ENCODE data around the gene ARHGAP19. TPM values are rescaled to one million over a fixed set of nuclear protein-coding genes. Genes with fewer than 3 reads are reported as not detected.

ARHGAP19 gene
- total and polyA plus RNA-seq, 2 of the 8 experiments (the other 6 are each of a cell fraction or from before 2014, with no cell fraction given) = 13.3 to 32.1 TPM

DNA sequence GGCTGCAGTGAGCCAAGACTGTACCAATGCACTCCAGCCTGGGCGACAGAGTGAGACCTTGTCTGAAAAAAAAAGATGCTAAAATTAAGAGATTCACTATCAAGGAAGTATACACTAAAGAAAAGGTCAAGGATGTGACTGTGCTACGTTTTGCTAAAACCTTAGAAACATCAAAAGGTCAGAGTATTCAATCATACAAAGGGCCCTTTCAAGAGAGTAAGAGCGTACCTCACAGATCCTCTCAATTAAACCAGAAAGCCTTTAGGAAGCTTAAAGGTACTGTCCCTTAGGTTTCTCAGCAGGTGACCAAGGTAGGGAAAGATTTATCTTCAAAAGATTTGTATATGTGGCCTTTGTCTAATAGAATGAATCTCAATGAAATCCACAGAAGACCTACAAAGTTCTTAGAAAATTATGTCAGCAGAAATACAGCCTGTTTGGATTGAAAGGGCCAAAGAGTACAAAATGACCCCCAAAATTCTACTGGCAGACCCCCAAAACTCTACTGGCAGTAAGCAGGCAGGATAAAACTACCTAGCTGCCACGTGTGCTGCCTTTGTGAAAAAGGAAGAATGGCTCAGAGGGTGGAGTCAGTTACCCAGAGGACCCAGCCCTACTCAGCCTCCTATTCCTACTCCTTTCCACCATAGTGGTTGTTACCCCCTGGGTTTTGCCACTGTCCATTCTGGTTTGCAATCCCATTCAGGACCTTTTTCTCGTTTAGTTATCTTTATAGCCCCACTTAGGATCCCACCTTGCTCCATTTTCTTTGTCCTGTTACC lies 36.7 kb downstream of the ARHGAP19 start (continued):
- TF ChIP-seq, protein P1, sequence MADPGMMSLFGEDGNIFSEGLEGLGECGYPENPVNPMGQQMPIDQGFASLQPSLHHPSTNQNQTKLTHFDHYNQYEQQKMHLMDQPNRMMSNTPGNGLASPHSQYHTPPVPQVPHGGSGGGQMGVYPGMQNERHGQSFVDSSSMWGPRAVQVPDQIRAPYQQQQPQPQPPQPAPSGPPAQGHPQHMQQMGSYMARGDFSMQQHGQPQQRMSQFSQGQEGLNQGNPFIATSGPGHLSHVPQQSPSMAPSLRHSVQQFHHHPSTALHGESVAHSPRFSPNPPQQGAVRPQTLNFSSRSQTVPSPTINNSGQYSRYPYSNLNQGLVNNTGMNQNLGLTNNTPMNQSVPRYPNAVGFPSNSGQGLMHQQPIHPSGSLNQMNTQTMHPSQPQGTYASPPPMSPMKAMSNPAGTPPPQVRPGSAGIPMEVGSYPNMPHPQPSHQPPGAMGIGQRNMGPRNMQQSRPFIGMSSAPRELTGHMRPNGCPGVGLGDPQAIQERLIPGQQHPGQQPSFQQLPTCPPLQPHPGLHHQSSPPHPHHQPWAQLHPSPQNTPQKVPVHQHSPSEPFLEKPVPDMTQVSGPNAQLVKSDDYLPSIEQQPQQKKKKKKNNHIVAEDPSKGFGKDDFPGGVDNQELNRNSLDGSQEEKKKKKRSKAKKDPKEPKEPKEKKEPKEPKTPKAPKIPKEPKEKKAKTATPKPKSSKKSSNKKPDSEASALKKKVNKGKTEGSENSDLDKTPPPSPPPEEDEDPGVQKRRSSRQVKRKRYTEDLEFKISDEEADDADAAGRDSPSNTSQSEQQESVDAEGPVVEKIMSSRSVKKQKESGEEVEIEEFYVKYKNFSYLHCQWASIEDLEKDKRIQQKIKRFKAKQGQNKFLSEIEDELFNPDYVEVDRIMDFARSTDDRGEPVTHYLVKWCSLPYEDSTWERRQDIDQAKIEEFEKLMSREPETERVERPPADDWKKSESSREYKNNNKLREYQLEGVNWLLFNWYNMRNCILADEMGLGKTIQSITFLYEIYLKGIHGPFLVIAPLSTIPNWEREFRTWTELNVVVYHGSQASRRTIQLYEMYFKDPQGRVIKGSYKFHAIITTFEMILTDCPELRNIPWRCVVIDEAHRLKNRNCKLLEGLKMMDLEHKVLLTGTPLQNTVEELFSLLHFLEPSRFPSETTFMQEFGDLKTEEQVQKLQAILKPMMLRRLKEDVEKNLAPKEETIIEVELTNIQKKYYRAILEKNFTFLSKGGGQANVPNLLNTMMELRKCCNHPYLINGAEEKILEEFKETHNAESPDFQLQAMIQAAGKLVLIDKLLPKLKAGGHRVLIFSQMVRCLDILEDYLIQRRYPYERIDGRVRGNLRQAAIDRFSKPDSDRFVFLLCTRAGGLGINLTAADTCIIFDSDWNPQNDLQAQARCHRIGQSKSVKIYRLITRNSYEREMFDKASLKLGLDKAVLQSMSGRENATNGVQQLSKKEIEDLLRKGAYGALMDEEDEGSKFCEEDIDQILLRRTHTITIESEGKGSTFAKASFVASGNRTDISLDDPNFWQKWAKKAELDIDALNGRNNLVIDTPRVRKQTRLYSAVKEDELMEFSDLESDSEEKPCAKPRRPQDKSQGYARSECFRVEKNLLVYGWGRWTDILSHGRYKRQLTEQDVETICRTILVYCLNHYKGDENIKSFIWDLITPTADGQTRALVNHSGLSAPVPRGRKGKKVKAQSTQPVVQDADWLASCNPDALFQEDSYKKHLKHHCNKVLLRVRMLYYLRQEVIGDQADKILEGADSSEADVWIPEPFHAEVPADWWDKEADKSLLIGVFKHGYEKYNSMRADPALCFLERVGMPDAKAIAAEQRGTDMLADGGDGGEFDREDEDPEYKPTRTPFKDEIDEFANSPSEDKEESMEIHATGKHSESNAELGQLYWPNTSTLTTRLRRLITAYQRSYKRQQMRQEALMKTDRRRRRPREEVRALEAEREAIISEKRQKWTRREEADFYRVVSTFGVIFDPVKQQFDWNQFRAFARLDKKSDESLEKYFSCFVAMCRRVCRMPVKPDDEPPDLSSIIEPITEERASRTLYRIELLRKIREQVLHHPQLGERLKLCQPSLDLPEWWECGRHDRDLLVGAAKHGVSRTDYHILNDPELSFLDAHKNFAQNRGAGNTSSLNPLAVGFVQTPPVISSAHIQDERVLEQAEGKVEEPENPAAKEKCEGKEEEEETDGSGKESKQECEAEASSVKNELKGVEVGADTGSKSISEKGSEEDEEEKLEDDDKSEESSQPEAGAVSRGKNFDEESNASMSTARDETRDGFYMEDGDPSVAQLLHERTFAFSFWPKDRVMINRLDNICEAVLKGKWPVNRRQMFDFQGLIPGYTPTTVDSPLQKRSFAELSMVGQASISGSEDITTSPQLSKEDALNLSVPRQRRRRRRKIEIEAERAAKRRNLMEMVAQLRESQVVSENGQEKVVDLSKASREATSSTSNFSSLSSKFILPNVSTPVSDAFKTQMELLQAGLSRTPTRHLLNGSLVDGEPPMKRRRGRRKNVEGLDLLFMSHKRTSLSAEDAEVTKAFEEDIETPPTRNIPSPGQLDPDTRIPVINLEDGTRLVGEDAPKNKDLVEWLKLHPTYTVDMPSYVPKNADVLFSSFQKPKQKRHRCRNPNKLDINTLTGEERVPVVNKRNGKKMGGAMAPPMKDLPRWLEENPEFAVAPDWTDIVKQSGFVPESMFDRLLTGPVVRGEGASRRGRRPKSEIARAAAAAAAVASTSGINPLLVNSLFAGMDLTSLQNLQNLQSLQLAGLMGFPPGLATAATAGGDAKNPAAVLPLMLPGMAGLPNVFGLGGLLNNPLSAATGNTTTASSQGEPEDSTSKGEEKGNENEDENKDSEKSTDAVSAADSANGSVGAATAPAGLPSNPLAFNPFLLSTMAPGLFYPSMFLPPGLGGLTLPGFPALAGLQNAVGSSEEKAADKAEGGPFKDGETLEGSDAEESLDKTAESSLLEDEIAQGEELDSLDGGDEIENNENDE (IDR thresholded peaks at IDR 0.05; ENCODE audit: insufficient replicate concordance, low read length) = no peak
- TF ChIP-seq KDM1A (IDR thresholded peaks at IDR 0.05; ENCODE audit: borderline replicate concordance, low read length) = no peak
- no peak for TF ChIP-seq HDAC2 (IDR thresholded peaks at IDR 0.05; ENCODE audit: borderline replicate concordance in 1 of 2, low read depth in 2 of 2, low read length in 2 of 2)
- TF ChIP-seq, protein P2, sequence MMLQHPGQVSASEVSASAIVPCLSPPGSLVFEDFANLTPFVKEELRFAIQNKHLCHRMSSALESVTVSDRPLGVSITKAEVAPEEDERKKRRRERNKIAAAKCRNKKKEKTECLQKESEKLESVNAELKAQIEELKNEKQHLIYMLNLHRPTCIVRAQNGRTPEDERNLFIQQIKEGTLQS (IDR thresholded peaks at IDR 0.05; ENCODE audit: insufficient read depth, low read depth, low read length) = no peak
- TF ChIP-seq RBBP5 (IDR thresholded peaks at IDR 0.05; ENCODE audit: borderline replicate concordance, low read depth, low read length) = no peak
- TF ChIP-seq CEBPB (IDR thresholded peaks at IDR 0.05; ENCODE audit: low read depth, low read length) = no peak
- TF ChIP-seq EP300 (IDR thresholded peaks at IDR 0.05; ENCODE audit: borderline replicate concordance in 1 of 2, low read depth in 2 of 2, low read length in 2 of 2) = no peak
- no peak for TF ChIP-seq JUN (IDR thresholded peaks at IDR 0.05; ENCODE audit: low read depth, low read length)
